Glutamatergic neuron (in vitro differentiated cells): ENCODE data around the gene SDR42E1. TPM values are rescaled to one million over a fixed set of nuclear protein-coding genes. Genes with fewer than 3 reads are reported as not detected.

Source experiments
- DNase-seq: peaks from one replicate; pipeline ENCODE4 v3.0.0; 2022
- H3K27ac Mint-ChIP-seq: one replicate; pipeline ENCODE4 v1.8.0; 2020; ENCODE audit warnings: mild to moderate bottlenecking, mixed read lengths, inconsistent platforms; ENCODE audit not compliant: unreplicated experiment
- H3K27me3 Mint-ChIP-seq: one replicate; pipeline ENCODE4 v1.8.0; 2020; ENCODE audit warnings: mild to moderate bottlenecking, moderate library complexity, mixed read lengths, inconsistent platforms; ENCODE audit not compliant: unreplicated experiment
- H3K36me3 Mint-ChIP-seq: one replicate; pipeline ENCODE4 v1.8.0; 2020; ENCODE audit warnings: mild to moderate bottlenecking, mixed read lengths, inconsistent platforms; ENCODE audit not compliant: unreplicated experiment
- H3K4me1 Mint-ChIP-seq: one replicate; pipeline ENCODE4 v1.8.0; 2020; ENCODE audit warnings: mild to moderate bottlenecking, low read depth, mixed read lengths, inconsistent platforms; ENCODE audit not compliant: unreplicated experiment
- H3K4me3 Mint-ChIP-seq: one replicate; pipeline ENCODE4 v1.8.0; 2020; ENCODE audit warnings: mild to moderate bottlenecking, mixed read lengths, inconsistent platforms; ENCODE audit not compliant: unreplicated experiment
- H3K9me3 Mint-ChIP-seq: one replicate; pipeline ENCODE4 v1.8.0; 2020; ENCODE audit warnings: mild to moderate bottlenecking, moderate library complexity, mixed read lengths, inconsistent platforms; ENCODE audit not compliant: unreplicated experiment
- CTCF ChIP-seq: fragments of 200-600 bp; sonication (generic); IDR thresholded peaks from one replicate; pipeline ENCODE4 v1.5.0; 2021; ENCODE audit not compliant: partially characterized antibody, unreplicated experiment
- total RNA-seq: library from RNA; stranded (reverse); fragmentation: NEBNext Ultra II Directional; extraction: Animal tissue kit (Norgen Biotek cat#: 25700); gene quantifications from one replicate; pipeline ENCODE4 v1.2.1, GENCODE V29; 2021; ENCODE audit not compliant: unreplicated experiment

The SDR42E1 gene
- total RNA-seq, 1 donor from 2014 or later: 0.20 TPM

DNA sequence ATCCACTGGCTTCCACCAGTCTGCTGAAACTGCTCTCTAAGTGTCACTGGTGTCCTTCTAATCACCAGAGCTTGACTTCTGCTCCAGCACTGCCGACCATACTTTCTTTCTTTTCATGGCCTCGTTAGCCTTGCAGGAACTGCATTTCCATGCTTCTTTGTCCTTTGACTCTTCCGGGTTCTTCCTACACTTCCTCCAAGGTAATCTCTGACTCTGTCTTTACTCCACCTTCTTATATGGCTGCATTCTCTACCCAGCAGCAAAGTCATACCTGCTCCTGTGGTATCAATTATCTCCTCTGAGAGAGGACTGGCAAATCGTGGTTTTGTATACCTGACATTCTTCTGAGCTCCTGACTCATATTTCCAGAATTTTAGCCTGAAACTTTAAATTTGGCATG, 30.3 kb upstream of the SDR42E1 start:
- Mint-ChIP-seq H3K27ac (no peak overlapping the region), H3K4me1 (no peaks in the 10 kb centered on the region), H3K36me3 (no peaks in the 10 kb centered on the region), H3K4me3 (no peak overlapping the region), H3K9me3 (peaks cover 2% of the 10 kb centered on the region), H3K27me3 (peaks cover 1% of the 10 kb centered on the region)
- DNase-seq: no peak
- no peak for TF ChIP-seq CTCF

GRCh38 chr16:82040296-82040695, 29.0 kb upstream of the SDR42E1 start:
- H3K27ac Mint-ChIP-seq: no peak overlapping the region
- no peaks in the 10 kb centered on the region for H3K27me3 Mint-ChIP-seq
- H3K4me1 Mint-ChIP-seq: no peaks in the 10 kb centered on the region
- DNase-seq: no peak
- no peak for TF ChIP-seq CTCF
- H3K4me3 Mint-ChIP-seq: no peak overlapping the region
- peaks cover 2% of the 10 kb centered on the region for H3K9me3 Mint-ChIP-seq
- no peaks in the 10 kb centered on the region for H3K36me3 Mint-ChIP-seq

- Mint-ChIP-seq H3K4me1 (no peaks in the 10 kb centered on the region), H3K27ac (no peak overlapping the region), H3K4me3 (no peak overlapping the region), H3K36me3 (no peaks in the 10 kb centered on the region), H3K27me3 (no peaks in the 10 kb centered on the region), H3K9me3 (peaks cover 2% of the 10 kb centered on the region)
- DNase-seq: no peak
- TF ChIP-seq CTCF: no peak
Measured at GRCh38 chr16:82037666-82038065, 26.4 kb upstream of the SDR42E1 start.

- DNase-seq: no peak
- Mint-ChIP-seq H3K4me1 (no peaks in the 10 kb centered on the region), H3K27me3 (no peaks in the 10 kb centered on the region), H3K27ac (no peak overlapping the region), H3K36me3 (no peaks in the 10 kb centered on the region), H3K9me3 (peaks cover 2% of the 10 kb centered on the region), H3K4me3 (no peak overlapping the region)
- no peak for TF ChIP-seq CTCF
Measured at GRCh38 chr16:82037251-82037650, 26.0 kb upstream of the SDR42E1 start.

- no peak for TF ChIP-seq CTCF
- no peaks in the 10 kb centered on the region for H3K4me1 Mint-ChIP-seq
- H3K27ac Mint-ChIP-seq: no peak within 1 kb of the TSS
- no peaks in the 10 kb centered on the region for H3K36me3 Mint-ChIP-seq
- peaks cover 2% of the 10 kb centered on the region for H3K9me3 Mint-ChIP-seq
- no peak for DNase-seq
- no peaks in the 10 kb centered on the region for H3K27me3 Mint-ChIP-seq
- H3K4me3 Mint-ChIP-seq: no peak within 1 kb of the TSS
Measured at GRCh38 chr16:82034981-82035612, 23.8 kb upstream of the SDR42E1 start, which contains the start of gene HSD17B2. HSD17B2 (plus strand) TSS chr16:82035253; CDS start chr16:82035425, 172 bp downstream.
